HCT116 (cell line): ENCODE measurements around the gene SLX9. TPM values are rescaled to one million over a fixed set of nuclear protein-coding genes. Genes with fewer than 3 reads are reported as not detected.

Source experiments
- ATAC-seq: fragments of 200-7000 bp; cut with Tn5 transposase; 2 replicates; pipeline ENCODE4 v1.9.1; 2020; ENCODE audit warnings: mild to moderate bottlenecking, moderate library complexity
- BruUV-seq: library from RNA; stranded (reverse); fragments of 400-500 nt; replicated peaks from 2 replicates; lab custom pipeline; 2021; lab: Mats Ljungman, UMichigan
- CTCF ChIA-PET: fragments of 300-600 bp; sonication (Branson Sonifier 250); formaldehyde crosslinking; loops from one replicate; lab custom pipeline; 2021; ENCODE audit warnings: antibody characterized with exemption; lab: Charles Lee
- POLR2A ChIA-PET: fragments of 300-600, 350-600 bp; sonication (Branson Sonifier 250); formaldehyde crosslinking; loops from one replicate; lab custom pipeline; 2021; ENCODE audit warnings: antibody characterized with exemption; lab: Charles Lee
- RAD21 ChIA-PET, 2 experiments: fragments of 300-600 bp; sonication (Branson Sonifier 250); formaldehyde crosslinking; loops; one replicate each; lab custom pipeline; 2023; ENCODE audit warnings: low total read pairs in 2 of 2; ENCODE audit not compliant: uncharacterized antibody in 2 of 2, unreplicated experiment in 2 of 2, low non-redundant PET in 1 of 2; lab: Charles Lee
- DNase-seq: peaks from one replicate; pipeline ENCODE4 v3.0.0-alpha.2; 2010; ENCODE audit warnings: low read depth, low spot score
- H2AFZ ChIP-seq: fragments of 200-600 bp; shearing (Covaris generic), sonication (generic); 2 replicates; pipeline ENCODE4 v1.6.1; 2017; ENCODE audit warnings: low read depth, mixed run types, mixed read lengths, antibody characterized with exemption, low read length; ENCODE audit not compliant: poor library complexity, severe bottlenecking
- H3K27ac ChIP-seq: 2 replicates; pipeline ENCODE4 v1.5.1; 2012; ENCODE audit warnings: low read depth, low read length
- H3K27me3 ChIP-seq: fragments of 200-600 bp; sonication (generic); 2 replicates; pipeline ENCODE4 v1.6.1; 2016; ENCODE audit warnings: mixed run types, low read length, mixed read lengths; ENCODE audit not compliant: insufficient read depth
- H3K36me3 ChIP-seq, 2 experiments: fragments of 200-500 bp in 1 of 2; fragments of 200-600 bp in 1 of 2; sonication (Bioruptor generic) in 1 of 2; sonication (generic) in 1 of 2; 2 replicates each; pipeline versions ENCODE4 v1.5.1 to v1.6.1; 2014 to 2016; ENCODE audit warnings: low read length in 2 of 2, inconsistent platforms in 1 of 2, mixed read lengths in 1 of 2, mixed run types in 1 of 2; ENCODE audit not compliant: insufficient read depth in 2 of 2, control insufficient read depth in 1 of 2
- H3K4me1 ChIP-seq, 2 experiments: fragments of 200-600 bp in 1 of 2; sonication (generic) in 1 of 2; 2 replicates each; pipeline versions ENCODE4 v1.5.1 to v1.6.1; 2012 to 2017; ENCODE audit warnings: low read length in 2 of 2, inconsistent platforms in 1 of 2, mild to moderate bottlenecking in 1 of 2, mixed read lengths in 1 of 2, mixed run types in 1 of 2, moderate library complexity in 1 of 2; ENCODE audit not compliant: insufficient read depth in 2 of 2, control insufficient read depth in 1 of 2
- H3K4me2 ChIP-seq: fragments of 200-600 bp; sonication (generic); 2 replicates; pipeline ENCODE4 v1.6.1; 2017; ENCODE audit warnings: mixed run types, low read length, mixed read lengths
- H3K4me3 ChIP-seq, 2 experiments: fragments of 200-600 bp in 1 of 2; sonication (generic) in 1 of 2; replicated peaks in 1 of 2; 2 replicates each; pipeline ENCODE4 v1.5.1; 2011 to 2016; ENCODE audit warnings: low read length in 2 of 2, control low read depth in 1 of 2, low read depth in 1 of 2, mild to moderate bottlenecking in 1 of 2, mixed read lengths in 1 of 2, mixed run types in 1 of 2
- H3K79me2 ChIP-seq: fragments of 200-600 bp; sonication (generic); 2 replicates; pipeline ENCODE4 v1.6.1; 2017; ENCODE audit warnings: mild to moderate bottlenecking, mixed run types, low read length, moderate library complexity, mixed read lengths; ENCODE audit not compliant: insufficient read depth
- H3K9ac ChIP-seq: fragments of 200-600 bp; sonication (generic); 2 replicates; pipeline ENCODE4 v1.6.1; 2016; ENCODE audit warnings: low read length, mixed read lengths
- H3K9me2 ChIP-seq: fragments of 200-600 bp; sonication (generic), shearing (Covaris generic); 2 replicates; pipeline ENCODE4 v1.6.1; 2017; ENCODE audit warnings: mixed run types, mild to moderate bottlenecking, moderate library complexity; ENCODE audit not compliant: insufficient read depth
- H3K9me3 ChIP-seq, 2 experiments: fragments of 200-500 bp in 1 of 2; fragments of 200-600 bp in 1 of 2; sonication (Bioruptor generic) in 1 of 2; sonication (generic) in 1 of 2; 2 replicates each; pipeline ENCODE4 v1.6.1; 2014 to 2017; ENCODE audit warnings: low read length in 2 of 2, mixed read lengths in 2 of 2, inconsistent platforms in 1 of 2, low read depth in 1 of 2, mild to moderate bottlenecking in 1 of 2, mixed run types in 1 of 2, moderate library complexity in 1 of 2; ENCODE audit not compliant: control insufficient read depth in 1 of 2, insufficient read depth in 1 of 2
- H4K20me1 ChIP-seq: fragments of 200-600 bp; sonication (generic), shearing (Covaris generic); 2 replicates; pipeline ENCODE4 v1.6.1; 2017; ENCODE audit warnings: mixed run types, mild to moderate bottlenecking, moderate library complexity; ENCODE audit not compliant: insufficient read depth
- CBX3 ChIP-seq: IDR thresholded peaks from 2 replicates; pipeline ENCODE4 v1.6.1; 2012; ENCODE audit warnings: low read depth
- CEBPB ChIP-seq: IDR thresholded peaks from 2 replicates; pipeline ENCODE4 v1.6.1; 2012; ENCODE audit warnings: low read depth
- EGR1 ChIP-seq: IDR thresholded peaks from 2 replicates; pipeline ENCODE4 v1.6.1; 2012; ENCODE audit warnings: low read depth
- ELF1 ChIP-seq: IDR thresholded peaks from 2 replicates; pipeline ENCODE4 v1.6.1; 2012; ENCODE audit warnings: low read depth, borderline replicate concordance
- EZH2 ChIP-seq: fragments of 200-600 bp; sonication (generic); IDR thresholded peaks from 2 replicates; pipeline ENCODE4 v1.6.1; 2017; ENCODE audit warnings: antibody characterized with exemption, mixed run types
- JUND ChIP-seq: IDR thresholded peaks from 2 replicates; pipeline ENCODE4 v1.6.1; 2012
- POLR2A ChIP-seq: IDR thresholded peaks from 2 replicates; pipeline ENCODE4 v1.7.0; 2011; ENCODE audit warnings: borderline replicate concordance; ENCODE audit not compliant: insufficient read depth, insufficient read length; ENCODE audit errors: extremely low read depth
- RAD21 ChIP-seq: IDR thresholded peaks from 2 replicates; pipeline ENCODE4 v1.6.1; 2012; ENCODE audit warnings: low read depth, mild to moderate bottlenecking
- SIN3A ChIP-seq: IDR thresholded peaks from 2 replicates; pipeline ENCODE4 v1.6.1; 2012; ENCODE audit warnings: low read depth
- SP1 ChIP-seq: IDR thresholded peaks from 2 replicates; pipeline ENCODE4 v1.6.1; 2012; ENCODE audit warnings: low read depth
- SRF ChIP-seq: IDR thresholded peaks from 2 replicates; pipeline ENCODE4 v1.6.1; 2012; ENCODE audit warnings: low read depth
- TCF7L2 ChIP-seq: IDR thresholded peaks from 2 replicates; pipeline ENCODE4 v1.7.0; 2011; ENCODE audit warnings: borderline replicate concordance, inconsistent platforms; ENCODE audit not compliant: insufficient read depth, insufficient read length; ENCODE audit errors: extremely low read depth
- ZFX ChIP-seq: fragments of 450-650 bp; IDR thresholded peaks from 2 replicates; pipeline ENCODE4 v1.6.1; 2017
- intact Hi-C: fragments of 100-400 bp; cut with micrococcal nuclease; formaldehyde crosslinking; loops from 2 replicates; pipeline ENCODE4 v1.10.0; 2022
- total RNA-seq: library from RNA; stranded (reverse); gene quantifications from one replicate; pipeline ENCODE4 v1.2.1, GENCODE V29; 2021; ENCODE audit not compliant: unreplicated experiment
- TF ChIP-seq, protein P1 (sequence below), 3 experiments: fragments of 200-600 bp in 1 of 3; sonication (generic) in 1 of 3; IDR thresholded peaks in 2 of 3; conservative IDR thresholded peaks in 1 of 3; 2 replicates each; pipeline ENCODE4 v1.5.1; 2012 to 2017; ENCODE audit warnings: low read depth in 2 of 3, low read length in 2 of 3, antibody characterized with exemption in 1 of 3, borderline replicate concordance in 1 of 3, control low read depth in 1 of 3, mild to moderate bottlenecking in 1 of 3, mixed read lengths in 1 of 3, mixed run types in 1 of 3, moderate library complexity in 1 of 3; ENCODE audit not compliant: insufficient read depth in 1 of 3
- TF ChIP-seq, protein P2 (sequence below): IDR thresholded peaks from 2 replicates; pipeline ENCODE4 v1.6.1; 2011; ENCODE audit warnings: mild to moderate bottlenecking, low read length, moderate library complexity; ENCODE audit not compliant: insufficient replicate concordance; ENCODE audit errors: extremely low read depth
- TF ChIP-seq, protein P3 (sequence below): IDR thresholded peaks from 2 replicates; pipeline ENCODE4 v1.6.1; 2012
- TF ChIP-seq, protein P4 (sequence below): IDR thresholded peaks from 2 replicates; pipeline ENCODE4 v1.6.1; 2012; ENCODE audit warnings: low read depth

Gene SLX9
- total RNA-seq, 1 experiment from 2014 or later: 61.9 TPM

DNA sequence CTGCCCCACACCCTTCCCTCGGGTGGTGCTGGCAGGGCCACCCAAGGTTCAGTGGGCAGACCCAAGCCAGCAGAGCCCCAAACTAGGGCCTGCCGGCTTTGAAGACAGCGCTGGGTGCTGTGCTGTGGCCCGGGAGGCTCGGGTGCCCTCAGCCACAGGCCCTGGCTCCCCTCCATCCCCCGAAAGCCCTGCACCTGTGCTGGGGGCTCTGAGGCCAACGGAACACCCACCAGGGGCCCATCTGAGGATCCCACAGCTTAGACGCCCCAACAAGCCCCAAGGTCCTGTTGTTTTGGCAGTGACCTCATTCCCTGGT is 27.7 kb upstream of the SLX9 start:
- ATAC-seq: no peak

More for the DNA sequence above, 27.7 kb upstream of the SLX9 start:
- H3K4me1 ChIP-seq: peaks cover 10 to 32% of the 10 kb centered on the region in 2 experiments; a peak in 3 of 4 replicates
- POLR2A ChIA-PET: no interaction called here
- H3K9me2 ChIP-seq: no peaks in the 10 kb centered on the region
- H4K20me1 ChIP-seq: no peaks in the 10 kb centered on the region
- DNase-seq: no peak
- H3K27me3 ChIP-seq: peaks cover 13% of the 10 kb centered on the region; the same call in 1 of the 2 replicates
- TF ChIP-seq RAD21 (no peak), TCF7L2 (no peak), CBX3 (no peak), SRF (no peak), EGR1 (no peak), JUND (no peak), POLR2A (no peak), ZFX (no peak), SP1 (no peak), EZH2 (no peak), SIN3A (no peak), ELF1 (no peak), CEBPB (no peak)
- TF ChIP-seq, protein P1, sequence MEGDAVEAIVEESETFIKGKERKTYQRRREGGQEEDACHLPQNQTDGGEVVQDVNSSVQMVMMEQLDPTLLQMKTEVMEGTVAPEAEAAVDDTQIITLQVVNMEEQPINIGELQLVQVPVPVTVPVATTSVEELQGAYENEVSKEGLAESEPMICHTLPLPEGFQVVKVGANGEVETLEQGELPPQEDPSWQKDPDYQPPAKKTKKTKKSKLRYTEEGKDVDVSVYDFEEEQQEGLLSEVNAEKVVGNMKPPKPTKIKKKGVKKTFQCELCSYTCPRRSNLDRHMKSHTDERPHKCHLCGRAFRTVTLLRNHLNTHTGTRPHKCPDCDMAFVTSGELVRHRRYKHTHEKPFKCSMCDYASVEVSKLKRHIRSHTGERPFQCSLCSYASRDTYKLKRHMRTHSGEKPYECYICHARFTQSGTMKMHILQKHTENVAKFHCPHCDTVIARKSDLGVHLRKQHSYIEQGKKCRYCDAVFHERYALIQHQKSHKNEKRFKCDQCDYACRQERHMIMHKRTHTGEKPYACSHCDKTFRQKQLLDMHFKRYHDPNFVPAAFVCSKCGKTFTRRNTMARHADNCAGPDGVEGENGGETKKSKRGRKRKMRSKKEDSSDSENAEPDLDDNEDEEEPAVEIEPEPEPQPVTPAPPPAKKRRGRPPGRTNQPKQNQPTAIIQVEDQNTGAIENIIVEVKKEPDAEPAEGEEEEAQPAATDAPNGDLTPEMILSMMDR (IDR thresholded peaks at IDR 0.05 in 2 of 3, conservative IDR thresholded peaks at IDR 0.05 in 1 of 3; ENCODE audit: borderline replicate concordance in 1 of 3, insufficient read depth in 1 of 3, low read depth in 2 of 3, low read length in 2 of 3): no peak
- TF ChIP-seq, protein P2, sequence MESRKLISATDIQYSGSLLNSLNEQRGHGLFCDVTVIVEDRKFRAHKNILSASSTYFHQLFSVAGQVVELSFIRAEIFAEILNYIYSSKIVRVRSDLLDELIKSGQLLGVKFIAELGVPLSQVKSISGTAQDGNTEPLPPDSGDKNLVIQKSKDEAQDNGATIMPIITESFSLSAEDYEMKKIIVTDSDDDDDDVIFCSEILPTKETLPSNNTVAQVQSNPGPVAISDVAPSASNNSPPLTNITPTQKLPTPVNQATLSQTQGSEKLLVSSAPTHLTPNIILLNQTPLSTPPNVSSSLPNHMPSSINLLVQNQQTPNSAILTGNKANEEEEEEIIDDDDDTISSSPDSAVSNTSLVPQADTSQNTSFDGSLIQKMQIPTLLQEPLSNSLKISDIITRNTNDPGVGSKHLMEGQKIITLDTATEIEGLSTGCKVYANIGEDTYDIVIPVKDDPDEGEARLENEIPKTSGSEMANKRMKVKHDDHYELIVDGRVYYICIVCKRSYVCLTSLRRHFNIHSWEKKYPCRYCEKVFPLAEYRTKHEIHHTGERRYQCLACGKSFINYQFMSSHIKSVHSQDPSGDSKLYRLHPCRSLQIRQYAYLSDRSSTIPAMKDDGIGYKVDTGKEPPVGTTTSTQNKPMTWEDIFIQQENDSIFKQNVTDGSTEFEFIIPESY: no peak
- TF ChIP-seq, protein P3, sequence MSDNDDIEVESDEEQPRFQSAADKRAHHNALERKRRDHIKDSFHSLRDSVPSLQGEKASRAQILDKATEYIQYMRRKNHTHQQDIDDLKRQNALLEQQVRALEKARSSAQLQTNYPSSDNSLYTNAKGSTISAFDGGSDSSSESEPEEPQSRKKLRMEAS: no peak
- TF ChIP-seq, protein P4, sequence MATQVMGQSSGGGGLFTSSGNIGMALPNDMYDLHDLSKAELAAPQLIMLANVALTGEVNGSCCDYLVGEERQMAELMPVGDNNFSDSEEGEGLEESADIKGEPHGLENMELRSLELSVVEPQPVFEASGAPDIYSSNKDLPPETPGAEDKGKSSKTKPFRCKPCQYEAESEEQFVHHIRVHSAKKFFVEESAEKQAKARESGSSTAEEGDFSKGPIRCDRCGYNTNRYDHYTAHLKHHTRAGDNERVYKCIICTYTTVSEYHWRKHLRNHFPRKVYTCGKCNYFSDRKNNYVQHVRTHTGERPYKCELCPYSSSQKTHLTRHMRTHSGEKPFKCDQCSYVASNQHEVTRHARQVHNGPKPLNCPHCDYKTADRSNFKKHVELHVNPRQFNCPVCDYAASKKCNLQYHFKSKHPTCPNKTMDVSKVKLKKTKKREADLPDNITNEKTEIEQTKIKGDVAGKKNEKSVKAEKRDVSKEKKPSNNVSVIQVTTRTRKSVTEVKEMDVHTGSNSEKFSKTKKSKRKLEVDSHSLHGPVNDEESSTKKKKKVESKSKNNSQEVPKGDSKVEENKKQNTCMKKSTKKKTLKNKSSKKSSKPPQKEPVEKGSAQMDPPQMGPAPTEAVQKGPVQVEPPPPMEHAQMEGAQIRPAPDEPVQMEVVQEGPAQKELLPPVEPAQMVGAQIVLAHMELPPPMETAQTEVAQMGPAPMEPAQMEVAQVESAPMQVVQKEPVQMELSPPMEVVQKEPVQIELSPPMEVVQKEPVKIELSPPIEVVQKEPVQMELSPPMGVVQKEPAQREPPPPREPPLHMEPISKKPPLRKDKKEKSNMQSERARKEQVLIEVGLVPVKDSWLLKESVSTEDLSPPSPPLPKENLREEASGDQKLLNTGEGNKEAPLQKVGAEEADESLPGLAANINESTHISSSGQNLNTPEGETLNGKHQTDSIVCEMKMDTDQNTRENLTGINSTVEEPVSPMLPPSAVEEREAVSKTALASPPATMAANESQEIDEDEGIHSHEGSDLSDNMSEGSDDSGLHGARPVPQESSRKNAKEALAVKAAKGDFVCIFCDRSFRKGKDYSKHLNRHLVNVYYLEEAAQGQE: no peak
- H2AFZ ChIP-seq: no peak overlapping the region
- RAD21 ChIA-PET: no interaction called here
- H3K79me2 ChIP-seq: no peaks in the 10 kb centered on the region
- H3K9me3 ChIP-seq: no peaks in the 10 kb centered on the region
- H3K4me2 ChIP-seq: no peak overlapping the region
- H3K27ac ChIP-seq: no peak overlapping the region
- no peaks in the 10 kb centered on the region for H3K36me3 ChIP-seq
- CTCF ChIA-PET: no interaction called here
- no peak overlapping the region for H3K9ac ChIP-seq
- no peak overlapping the region for H3K4me3 ChIP-seq
- intact Hi-C loops: no loop called here
- BruUV-seq: no TSS peak
